Transverse colon (tissue), 3 donors: ENCODE measurements around the gene LTB.

ENCODE experiments used
- CTCF ChIP-seq, 5 experiments: fragments of 200-600 bp in 3 of 5; fragments of 450-650 bp in 2 of 5; sonication (generic) in 3 of 5; IDR thresholded peaks; 1 replicate in 2 of 5; 2 replicates in 3 of 5; pipeline ENCODE4 v1.5.1; 2016 to 2017; ENCODE audit warnings: antibody characterized with exemption in 5 of 5, inconsistent platforms in 3 of 5, mild to moderate bottlenecking in 2 of 5, moderate library complexity in 1 of 5
- EP300 ChIP-seq: sonication (generic); formaldehyde crosslinking; IDR thresholded peaks from one replicate; pipeline ENCODE4 v1.6.1; 2017; ENCODE audit warnings: antibody characterized with exemption, low read depth
- POLR2A ChIP-seq: fragments of 450-650 bp; IDR thresholded peaks from one replicate; pipeline ENCODE4 v1.6.1; 2016; ENCODE audit warnings: antibody characterized with exemption, mild to moderate bottlenecking, moderate library complexity

- TF ChIP-seq EP300 (no peak), CTCF (IDR thresholded peaks at IDR 0.05) (no peak), POLR2A (no peak)
These were observed 46.8 kb upstream of the LTB start for GRCh38 chr6:31629014-31629413.
